Measurements from ENCODE around the gene PRKCQ.

The PRKCQ gene

GRCh38 chr10:6579904-6580278 is at the start of gene PRKCQ:
Gene PRKCQ (minus strand): TSS chr10:6580276. CDS start chr10:6515135, 65,141 bp downstream.
- no peak for DNase-seq

- DNase-seq, result no peak
These were observed 45.4 kb upstream of the PRKCQ start for GRCh38 chr10:6625428-6625827.

- DNase-seq, result no peak
These were observed 44.3 kb upstream of the PRKCQ start for GRCh38 chr10:6624392-6624791.

GRCh38 chr10:6622921-6623320 is 42.8 kb upstream of the PRKCQ start:
- DNase-seq, result no peak

GRCh38 chr10:6621536-6621935 is 41.5 kb upstream of the PRKCQ start:
- no peak for DNase-seq

- no peak for DNase-seq
These were observed 39.6 kb upstream of the PRKCQ start for GRCh38 chr10:6619660-6620059.

GRCh38 chr10:6618340-6618739 is 38.3 kb upstream of the PRKCQ start:
- no peak for DNase-seq

- DNase-seq, result no peak
These were observed 37.4 kb upstream of the PRKCQ start for GRCh38 chr10:6617309-6618076.

GRCh38 chr10:6615971-6616370 is 35.9 kb upstream of the PRKCQ start:
- DNase-seq, result no peak

- no peak for DNase-seq
These were observed 32.3 kb upstream of the PRKCQ start for GRCh38 chr10:6612371-6612770.

GRCh38 chr10:6610647-6611046 is 30.6 kb upstream of the PRKCQ start:
- no peak for DNase-seq

- no peak for DNase-seq
These were observed 29.5 kb upstream of the PRKCQ start for GRCh38 chr10:6609625-6610024.

- no peak for DNase-seq
These were observed 27.7 kb upstream of the PRKCQ start for GRCh38 chr10:6607778-6608177.

GRCh38 chr10:6607182-6607581 is 27.1 kb upstream of the PRKCQ start:
- no peak for DNase-seq

- DNase-seq, result no peak
These were observed 23.4 kb upstream of the PRKCQ start for GRCh38 chr10:6603142-6604125.

GRCh38 chr10:6602700-6603084 is 22.6 kb upstream of the PRKCQ start:
- DNase-seq, result no peak

- DNase-seq, result no peak
These were observed 22.1 kb upstream of the PRKCQ start for GRCh38 chr10:6602026-6602699.

- DNase-seq, result no peak
These were observed 21.2 kb upstream of the PRKCQ start for GRCh38 chr10:6601246-6601805.

GRCh38 chr10:6600224-6600987 is 20.3 kb upstream of the PRKCQ start:
- no peak for DNase-seq

GRCh38 chr10:6598679-6599078 is 18.6 kb upstream of the PRKCQ start:
- no peak for DNase-seq

- no peak for DNase-seq
These were observed 17.4 kb upstream of the PRKCQ start for GRCh38 chr10:6597478-6597877.

GRCh38 chr10:6595499-6595898 is 15.4 kb upstream of the PRKCQ start:
- DNase-seq, result no peak
